Measurements from ENCODE around the gene STX16.

STX16 gene, protein sequence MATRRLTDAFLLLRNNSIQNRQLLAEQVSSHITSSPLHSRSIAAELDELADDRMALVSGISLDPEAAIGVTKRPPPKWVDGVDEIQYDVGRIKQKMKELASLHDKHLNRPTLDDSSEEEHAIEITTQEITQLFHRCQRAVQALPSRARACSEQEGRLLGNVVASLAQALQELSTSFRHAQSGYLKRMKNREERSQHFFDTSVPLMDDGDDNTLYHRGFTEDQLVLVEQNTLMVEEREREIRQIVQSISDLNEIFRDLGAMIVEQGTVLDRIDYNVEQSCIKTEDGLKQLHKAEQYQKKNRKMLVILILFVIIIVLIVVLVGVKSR

GRCh38 chr20:58650776-58651558 is at the start of gene STX16:
STX16 (plus strand) TSS chr20:58651283; CDS start chr20:58652007, 724 bp downstream.
- peak; percentile 89 for DNase-seq (ENCODE audit: low spot score)
- TF ChIP-seq, protein P1, sequence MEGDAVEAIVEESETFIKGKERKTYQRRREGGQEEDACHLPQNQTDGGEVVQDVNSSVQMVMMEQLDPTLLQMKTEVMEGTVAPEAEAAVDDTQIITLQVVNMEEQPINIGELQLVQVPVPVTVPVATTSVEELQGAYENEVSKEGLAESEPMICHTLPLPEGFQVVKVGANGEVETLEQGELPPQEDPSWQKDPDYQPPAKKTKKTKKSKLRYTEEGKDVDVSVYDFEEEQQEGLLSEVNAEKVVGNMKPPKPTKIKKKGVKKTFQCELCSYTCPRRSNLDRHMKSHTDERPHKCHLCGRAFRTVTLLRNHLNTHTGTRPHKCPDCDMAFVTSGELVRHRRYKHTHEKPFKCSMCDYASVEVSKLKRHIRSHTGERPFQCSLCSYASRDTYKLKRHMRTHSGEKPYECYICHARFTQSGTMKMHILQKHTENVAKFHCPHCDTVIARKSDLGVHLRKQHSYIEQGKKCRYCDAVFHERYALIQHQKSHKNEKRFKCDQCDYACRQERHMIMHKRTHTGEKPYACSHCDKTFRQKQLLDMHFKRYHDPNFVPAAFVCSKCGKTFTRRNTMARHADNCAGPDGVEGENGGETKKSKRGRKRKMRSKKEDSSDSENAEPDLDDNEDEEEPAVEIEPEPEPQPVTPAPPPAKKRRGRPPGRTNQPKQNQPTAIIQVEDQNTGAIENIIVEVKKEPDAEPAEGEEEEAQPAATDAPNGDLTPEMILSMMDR (IDR thresholded peaks at IDR 0.05) = no peak
- Histone ChIP-seq H3K4me3 (peak within 1 kb of the TSS; percentile 91), H3K27ac (peak within 1 kb of the TSS; percentile 88 to 93)

GRCh38 chr20:58602124-58602523 is 49.0 kb upstream of the STX16 start:
- TF ChIP-seq, protein P1 (IDR thresholded peaks at IDR 0.05) = no peak
- no peak for DNase-seq (ENCODE audit: low spot score)
- H3K4me3 ChIP-seq = no peak overlapping the region
- H3K27ac ChIP-seq = no peak overlapping the region

GRCh38 chr20:58603721-58604120 is 47.4 kb upstream of the STX16 start:
- TF ChIP-seq, protein P1 (IDR thresholded peaks at IDR 0.05) = no peak
- Histone ChIP-seq H3K4me3 (no peak overlapping the region), H3K27ac (no peak overlapping the region)
- DNase-seq (ENCODE audit: low spot score) = no peak

GRCh38 chr20:58604128-58604881 is 46.8 kb upstream of the STX16 start:
- Histone ChIP-seq H3K4me3 (no peak overlapping the region), H3K27ac (no peak overlapping the region)
- DNase-seq (ENCODE audit: low spot score) = no peak
- TF ChIP-seq, protein P1 (IDR thresholded peaks at IDR 0.05) = no peak

- Histone ChIP-seq H3K4me3 (no peak overlapping the region), H3K27ac (no peak overlapping the region)
- TF ChIP-seq, protein P1 (IDR thresholded peaks at IDR 0.05) = no peak
- DNase-seq (ENCODE audit: low spot score) = no peak
Observed at GRCh38 chr20:58605292-58606065, 45.6 kb upstream of the STX16 start.

GRCh38 chr20:58606184-58606583 is 44.9 kb upstream of the STX16 start:
- Histone ChIP-seq H3K4me3 (no peak overlapping the region), H3K27ac (no peak overlapping the region)
- no peak for DNase-seq (ENCODE audit: low spot score)
- TF ChIP-seq, protein P1 (IDR thresholded peaks at IDR 0.05) = no peak

Data from coronary artery (tissue), 2 donors.